Right cardiac atrium (tissue), 5 donors: ENCODE measurements around the gene TRUB2. TPM values are rescaled to one million over a fixed set of nuclear protein-coding genes. Genes with fewer than 3 reads are reported as not detected.
A peak's percentile ranks its signal among the peaks of the same experiment; 100 is the strongest.

Source experiments
- ATAC-seq, 2 donors: fragments of 200-7000 bp; cut with Tn5 transposase; one replicate each; pipeline versions ENCODE4 v1.8.0 to v1.9.1; 2020; ENCODE audit warnings: moderate library complexity in 2 of 2, mild to moderate bottlenecking in 1 of 2
- DNase-seq, 3 donors: peaks; one replicate each; pipeline ENCODE4 v3.0.0-alpha.2; 2020
- H3K27ac ChIP-seq: one replicate; pipeline ENCODE4 v1.5.1; 2013; ENCODE audit warnings: mild to moderate bottlenecking, low read length, control low read depth, moderate library complexity
- H3K27me3 ChIP-seq: one replicate; pipeline ENCODE4 v1.6.1; 2013; ENCODE audit not compliant: control insufficient read depth, insufficient read depth
- H3K4me1 ChIP-seq: one replicate; pipeline ENCODE4 v1.6.1; 2013; ENCODE audit warnings: low read length; ENCODE audit not compliant: control insufficient read depth, insufficient read depth
- H3K4me3 ChIP-seq: one replicate; pipeline ENCODE4 v1.5.1; 2013; ENCODE audit warnings: low read length, control low read depth
- H3K9me3 ChIP-seq: one replicate; pipeline ENCODE4 v1.6.1; 2013; ENCODE audit warnings: low read length; ENCODE audit not compliant: control insufficient read depth
- WGBS: extraction: QIAGEN DNeasy Blood & Tissue Kit; methylation state at CpG from one replicate; pipeline ENCODE4 v1.1.7; 2013; 5-methylcytosine and 5-hydroxymethylcytosine counted together
- intact Hi-C, 4 donors: fragments of 100-400 bp; cut with DNase I; formaldehyde crosslinking; loops; one replicate each; pipeline versions ENCODE4 v1.11.0 to v1.14.0; 2022 to 2023
- polyA plus RNA-seq: library from polyadenylated mRNA; stranded (reverse); fragments of 200-250 nt; gene quantifications from one replicate; pipeline ENCODE4 v1.2.3, GENCODE V29; 2013
- total RNA-seq, 4 donors: library from RNA; stranded (reverse); fragmentation: NEBNext Ultra II Directional; extraction: Animal tissue kit (Norgen Biotek cat#: 25700); gene quantifications; one replicate each; pipeline ENCODE4 v1.2.1, GENCODE V29; 2021
- donor health status: healthy with polysubstance abuse.
- donor health status: DM: no; HTN: yes; CAD: no.
- donor health status: DM: no; HTN: no; CAD: no.
- donor health status: DM: no; HTN: yes; CAD: no; lungs with severe emphysema.
- donor health status: DM: yes; HTN: yes; CAD: no.

Gene TRUB2
- total and polyA plus RNA-seq, 5 donors: 19.9 to 29.0 (median 25.3) TPM

- H3K9me3 ChIP-seq: no peaks in the 10 kb centered on the region
- no peak for ATAC-seq
- no peak for DNase-seq
- no peaks in the 10 kb centered on the region for H3K27me3 ChIP-seq
- intact Hi-C loops: no loop called here
- H3K4me1 ChIP-seq: no peaks in the 10 kb centered on the region
- no peak overlapping the region for H3K4me3 ChIP-seq
- no peak overlapping the region for H3K27ac ChIP-seq
- WGBS: 84% methylated on average over 2 of the region's 2 CpGs
Observed at GRCh38 chr9:128297221-128297773, 24.9 kb downstream of the TRUB2 start.

- intact Hi-C loops: no loop called here
- Histone ChIP-seq H3K4me1 (no peaks in the 10 kb centered on the region), H3K27ac (no peak overlapping the region), H3K27me3 (no peaks in the 10 kb centered on the region), H3K9me3 (no peaks in the 10 kb centered on the region), H3K4me3 (no peak overlapping the region)
- ATAC-seq (no peak), DNase-seq (no peak)
- 86% methylated on average over 16 of the region's 16 CpGs for WGBS
Observed at GRCh38 chr9:128296340-128297220, 25.7 kb downstream of the TRUB2 start.

- intact Hi-C loops: no loop called here
- no peak for ATAC-seq
- 86% methylated on average over 4 of the region's 4 CpGs for WGBS
- Histone ChIP-seq H3K27me3 (no peaks in the 10 kb centered on the region), H3K4me3 (no peak overlapping the region), H3K9me3 (no peaks in the 10 kb centered on the region), H3K4me1 (no peaks in the 10 kb centered on the region), H3K27ac (no peak overlapping the region)
- no peak for DNase-seq
Observed at GRCh38 chr9:128294142-128294541, 28.1 kb downstream of the TRUB2 start.

- no peaks in the 10 kb centered on the region for H3K9me3 ChIP-seq
- no peaks in the 10 kb centered on the region for H3K27me3 ChIP-seq
- H3K4me1 ChIP-seq: no peaks in the 10 kb centered on the region
- no peak for ATAC-seq
- no peak overlapping the region for H3K27ac ChIP-seq
- H3K4me3 ChIP-seq: no peak overlapping the region
- intact Hi-C loops: no loop called here
- 85% methylated on average over 4 of the region's 4 CpGs for WGBS
- DNase-seq: no peak
Observed at GRCh38 chr9:128293091-128293490, 29.2 kb downstream of the TRUB2 start.

GRCh38 chr9:128292009-128292408 is 30.2 kb downstream of the TRUB2 start:
- Histone ChIP-seq H3K4me1 (no peaks in the 10 kb centered on the region), H3K9me3 (no peaks in the 10 kb centered on the region), H3K27me3 (no peaks in the 10 kb centered on the region), H3K27ac (no peak overlapping the region), H3K4me3 (no peak overlapping the region)
- 96% methylated on average over 3 of the region's 3 CpGs for WGBS
- intact Hi-C loops: no loop called here
- no peak for ATAC-seq
- no peak for DNase-seq

- H3K4me1 ChIP-seq: no peaks in the 10 kb centered on the region
- no peak overlapping the region for H3K4me3 ChIP-seq
- WGBS: 77% methylated on average over 11 of the region's 11 CpGs
- H3K9me3 ChIP-seq: no peaks in the 10 kb centered on the region
- peak in 1 of 2 donors; percentile 27 for ATAC-seq
- no peak for DNase-seq
- no peak overlapping the region for H3K27ac ChIP-seq
- intact Hi-C loops: loop anchor here in 1 of 4 donors (5.0 kb wide), 1 partner anchor 609 kb away; no protein-coding TSS in a partner anchor
- H3K27me3 ChIP-seq: no peaks in the 10 kb centered on the region
Observed at GRCh38 chr9:128288273-128289004, 33.8 kb downstream of the TRUB2 start.

- Histone ChIP-seq H3K4me1 (no peaks in the 10 kb centered on the region), H3K9me3 (no peaks in the 10 kb centered on the region), H3K27me3 (no peaks in the 10 kb centered on the region), H3K27ac (no peak overlapping the region), H3K4me3 (no peak overlapping the region)
- ATAC-seq: peak; percentile 53 to 73
- 37% methylated on average over 6 of the region's 6 CpGs for WGBS
- intact Hi-C loops: loop anchor here in 1 of 4 donors (5.0 kb wide), 1 partner anchor 611 kb away; no protein-coding TSS in a partner anchor
- peak; percentile 52 to 82 (median 80) for DNase-seq
Observed at GRCh38 chr9:128286440-128286839, 35.8 kb downstream of the TRUB2 start.

- ATAC-seq: peak in 1 of 2 donors; percentile 23
- 94% methylated on average over 12 of the region's 12 CpGs for WGBS
- intact Hi-C loops: loop anchor here in 1 of 4 donors (5.0 kb wide), 1 partner anchor 612 kb away; no protein-coding TSS in a partner anchor
Observed at GRCh38 chr9:128285033-128285784, 37.0 kb downstream of the TRUB2 start.

GRCh38 chr9:128282500-128282899 is 39.7 kb downstream of the TRUB2 start:
- H3K4me3 ChIP-seq: no peak overlapping the region
- intact Hi-C loops: no loop called here
- WGBS: 92% methylated on average over 6 of the region's 6 CpGs
- ATAC-seq (no peak), DNase-seq (no peak)
- no peak overlapping the region for H3K27ac ChIP-seq
- H3K9me3 ChIP-seq: no peaks in the 10 kb centered on the region
- H3K27me3 ChIP-seq: no peaks in the 10 kb centered on the region
- H3K4me1 ChIP-seq: no peaks in the 10 kb centered on the region

More at GRCh38 chr9:128285033-128285784, 37.0 kb downstream of the TRUB2 start:
- Histone ChIP-seq H3K27ac (no peak overlapping the region), H3K4me3 (no peak overlapping the region), H3K4me1 (no peaks in the 10 kb centered on the region), H3K9me3 (no peaks in the 10 kb centered on the region), H3K27me3 (no peaks in the 10 kb centered on the region)
- no peak for DNase-seq

GRCh38 chr9:128280084-128280622 is 42.1 kb downstream of the TRUB2 start:
- WGBS: 92% methylated on average over 5 of the region's 5 CpGs
- ATAC-seq (no peak), DNase-seq (no peak)
- Histone ChIP-seq H3K27ac (no peak overlapping the region), H3K27me3 (no peaks in the 10 kb centered on the region), H3K4me3 (no peak overlapping the region), H3K9me3 (no peaks in the 10 kb centered on the region), H3K4me1 (peaks cover 5% of the 10 kb centered on the region)
- intact Hi-C loops: no loop called here
